Thyroid gland (tissue), 4 donors: Measurements from ENCODE around the gene MB.

Source experiments
- CTCF ChIP-seq, 6 experiments: fragments of 200-600 bp in 3 of 6; fragments of 450-650 bp in 3 of 6; sonication (generic) in 3 of 6; IDR thresholded peaks; one replicate each; pipeline ENCODE4 v1.5.1; 2016 to 2019; ENCODE audit warnings: antibody characterized with exemption in 6 of 6, mild to moderate bottlenecking in 2 of 6, inconsistent platforms in 1 of 6, moderate library complexity in 1 of 6
- POLR2A ChIP-seq, 2 donors: fragments of 450-650 bp; IDR thresholded peaks; one replicate each; pipeline ENCODE4 v1.6.1; 2017; ENCODE audit warnings: antibody characterized with exemption in 2 of 2, mild to moderate bottlenecking in 2 of 2, moderate library complexity in 1 of 2

DNA sequence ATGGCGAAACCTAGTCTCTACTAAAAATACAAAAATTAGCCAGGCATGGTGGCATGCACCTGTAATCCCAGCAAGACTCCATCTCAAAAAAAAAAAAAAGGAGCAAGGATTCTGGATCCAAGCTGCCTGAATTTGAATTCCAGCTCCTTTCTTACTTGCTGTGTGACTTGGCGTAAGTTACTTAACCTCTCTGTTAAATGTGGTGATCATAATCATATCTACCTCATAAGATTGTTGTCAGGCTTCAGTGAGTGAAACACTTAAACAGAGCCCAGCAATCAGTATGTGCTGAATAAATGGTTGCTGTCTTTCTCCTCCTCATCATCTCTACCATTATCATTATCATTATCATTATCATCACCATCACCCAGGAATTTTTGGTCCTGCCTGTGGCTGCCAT is 2.7 kb downstream of the MB start:
- TF ChIP-seq CTCF (IDR thresholded peaks at IDR 0.05), result no peak
- TF ChIP-seq POLR2A (IDR thresholded peaks at IDR 0.05), result no peak
